GM12891 (cell line): ENCODE measurements around the gene LRRC1.

Source experiments
- PAX5 ChIP-seq: IDR thresholded peaks from 2 replicates; pipeline ENCODE4 v1.6.1; 2011; ENCODE audit warnings: low read length, moderate library complexity, mild to moderate bottlenecking; ENCODE audit not compliant: insufficient read depth, severe bottlenecking
- POLR2A ChIP-seq: IDR thresholded peaks from 2 replicates; pipeline ENCODE4 v1.6.1; 2011; ENCODE audit warnings: low read depth, low read length, control low read depth
- POLR2AphosphoS5 ChIP-seq: IDR thresholded peaks from 2 replicates; pipeline ENCODE4 v1.6.1; 2011; ENCODE audit warnings: low read depth, low read length, control low read depth
- SPI1 ChIP-seq: IDR thresholded peaks from 2 replicates; pipeline ENCODE4 v1.6.1; 2011; ENCODE audit warnings: low read depth, low read length, control low read depth
- TAF1 ChIP-seq: IDR thresholded peaks from 2 replicates; pipeline ENCODE4 v1.6.1; 2011; ENCODE audit warnings: low read depth, low read length, control low read depth

DNA sequence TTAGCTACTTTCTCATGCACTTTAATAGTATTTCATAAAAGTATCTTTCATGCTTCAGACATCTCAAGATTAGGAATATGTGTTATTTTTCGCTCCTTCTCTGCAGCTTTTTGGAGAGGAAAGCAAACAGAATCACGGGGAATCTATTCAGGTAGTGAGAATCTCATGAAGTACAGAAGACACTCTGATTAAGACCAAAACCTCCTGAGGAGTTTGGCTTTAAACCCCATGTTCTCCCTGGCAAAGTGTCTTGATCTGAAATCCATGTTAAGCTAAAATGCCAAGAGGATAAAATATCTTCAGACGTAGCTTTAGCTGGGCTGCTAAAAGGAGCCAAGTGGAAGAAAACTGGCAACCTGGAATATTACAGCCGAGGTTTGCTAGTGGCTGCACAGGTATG lies 149.3 kb downstream of the LRRC1 start:
- TF ChIP-seq POLR2AphosphoS5 (no peak), TAF1 (no peak), POLR2A (no peak), SPI1 (no peak), PAX5 (no peak)
